Fibroblast of lung (primary cell): ENCODE results near the gene PPP1R1B.

Source experiments
- CTCF ChIP-seq, 2 donors: IDR thresholded peaks in 1 of 2; conservative IDR thresholded peaks in 1 of 2; 1 replicate in 1 of 2; 2 replicates in 1 of 2; pipeline ENCODE4 v1.5.1; 2011 to 2012; ENCODE audit warnings: low read length in 2 of 2, control low read depth in 1 of 2, inconsistent platforms in 1 of 2, low read depth in 1 of 2, mild to moderate bottlenecking in 1 of 2
- EZH2 ChIP-seq: IDR thresholded peaks from 2 replicates; pipeline ENCODE4 v1.5.1; 2012; ENCODE audit warnings: low read length, control low read depth, mild to moderate bottlenecking; ENCODE audit errors: missing control alignments

GRCh38 chr17:39665642-39666224, 39.0 kb downstream of the PPP1R1B start:
- TF ChIP-seq CTCF (conservative IDR thresholded peaks at IDR 0.05 in 1 of 2, IDR thresholded peaks at IDR 0.05 in 1 of 2; ENCODE audit: low read depth in 1 of 2, low read length in 2 of 2), result no peak
- no peak for TF ChIP-seq EZH2
